Activated naive CD8-positive, alpha-beta T cell (primary cell): Measurements from ENCODE around the gene ISOC1.

Experiments
- H3K27ac Mint-ChIP-seq: one replicate; pipeline ENCODE4 v1.8.0; 2021; ENCODE audit warnings: mixed read lengths
- H3K27me3 Mint-ChIP-seq: one replicate; pipeline ENCODE4 v1.8.0; 2021; ENCODE audit warnings: mixed read lengths
- H3K36me3 Mint-ChIP-seq: one replicate; pipeline ENCODE4 v1.8.0; 2021; ENCODE audit warnings: mixed read lengths
- H3K4me1 Mint-ChIP-seq: one replicate; pipeline ENCODE4 v1.8.0; 2021; ENCODE audit warnings: low read depth, mixed read lengths
- H3K4me3 Mint-ChIP-seq: one replicate; pipeline ENCODE4 v1.8.0; 2021; ENCODE audit warnings: mild to moderate bottlenecking, mixed read lengths
- H3K9me3 Mint-ChIP-seq: one replicate; pipeline ENCODE4 v1.8.0; 2021; ENCODE audit warnings: low read depth, mixed read lengths

The ISOC1 gene

DNA sequence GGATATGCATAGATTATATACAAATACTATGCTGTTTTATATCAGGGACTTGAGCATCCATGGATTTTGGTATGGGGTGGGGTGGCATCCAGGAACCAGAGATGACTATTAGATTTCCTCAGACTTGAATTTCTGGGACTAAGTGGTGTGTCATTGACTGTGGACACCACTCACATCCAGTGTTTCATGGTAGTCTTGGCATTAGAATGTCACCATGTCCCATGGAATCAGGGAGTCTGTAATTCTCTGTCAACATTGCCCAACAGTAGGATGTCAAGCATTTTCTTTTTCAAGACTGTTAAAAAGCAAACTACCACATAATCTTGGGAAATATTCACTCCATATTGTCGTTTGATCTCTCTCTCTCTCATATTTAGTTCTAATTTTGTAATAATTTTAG lies 13.1 kb downstream of the ISOC1 start:
- no peak overlapping the region for H3K4me3 Mint-ChIP-seq
- no peaks in the 10 kb centered on the region for H3K27me3 Mint-ChIP-seq
- no peak overlapping the region for H3K27ac Mint-ChIP-seq
- no peaks in the 10 kb centered on the region for H3K9me3 Mint-ChIP-seq
- peaks cover 5% of the 10 kb centered on the region for H3K4me1 Mint-ChIP-seq
- peaks cover 15% of the 10 kb centered on the region for H3K36me3 Mint-ChIP-seq

DNA sequence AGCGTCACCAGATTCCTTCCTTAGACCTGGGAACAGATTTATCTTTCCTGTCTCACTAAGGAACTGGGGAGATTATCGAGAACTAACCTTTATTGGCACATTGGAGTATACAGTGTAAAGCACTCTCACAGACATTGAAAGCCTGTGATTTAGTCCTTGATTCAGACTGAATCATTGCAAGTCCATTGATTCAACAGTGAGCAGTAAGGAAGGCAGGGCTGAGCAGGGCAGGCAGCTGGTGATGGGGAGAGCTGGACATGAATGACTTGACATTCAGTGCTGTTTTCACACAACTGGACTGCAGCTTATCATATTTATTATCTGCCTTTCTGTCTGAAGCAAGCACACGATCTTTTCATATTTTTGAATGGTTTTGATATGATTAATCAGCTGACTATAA lies 16.2 kb downstream of the ISOC1 start:
- no peaks in the 10 kb centered on the region for H3K9me3 Mint-ChIP-seq
- H3K27ac Mint-ChIP-seq = no peak overlapping the region
- H3K4me3 Mint-ChIP-seq = no peak overlapping the region
- H3K4me1 Mint-ChIP-seq = peaks cover 2% of the 10 kb centered on the region
- no peaks in the 10 kb centered on the region for H3K27me3 Mint-ChIP-seq
- H3K36me3 Mint-ChIP-seq = peaks cover 17% of the 10 kb centered on the region

DNA sequence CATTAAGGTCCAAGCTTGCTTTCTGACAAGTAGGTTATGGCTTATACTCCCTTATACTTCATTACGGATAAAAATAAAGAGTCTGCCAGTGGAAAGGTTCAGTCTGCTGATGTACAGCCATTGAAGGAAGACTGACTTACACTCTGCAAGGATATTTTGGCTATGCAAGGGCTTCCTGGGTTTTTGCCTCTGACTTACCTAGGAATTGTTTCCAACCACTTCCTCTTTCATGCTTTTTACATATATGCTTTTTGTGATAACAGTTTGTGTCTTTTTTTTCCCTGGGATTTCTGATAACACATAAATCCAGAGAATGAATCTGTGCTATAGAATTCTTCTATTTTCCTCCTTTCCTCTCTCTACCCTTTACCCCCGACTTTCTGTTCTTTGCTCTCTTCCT lies 16.8 kb downstream of the ISOC1 start:
- peaks cover 14% of the 10 kb centered on the region for H3K36me3 Mint-ChIP-seq
- peaks cover 2% of the 10 kb centered on the region for H3K4me1 Mint-ChIP-seq
- no peak overlapping the region for H3K4me3 Mint-ChIP-seq
- no peaks in the 10 kb centered on the region for H3K27me3 Mint-ChIP-seq
- H3K9me3 Mint-ChIP-seq = no peaks in the 10 kb centered on the region
- no peak overlapping the region for H3K27ac Mint-ChIP-seq

DNA sequence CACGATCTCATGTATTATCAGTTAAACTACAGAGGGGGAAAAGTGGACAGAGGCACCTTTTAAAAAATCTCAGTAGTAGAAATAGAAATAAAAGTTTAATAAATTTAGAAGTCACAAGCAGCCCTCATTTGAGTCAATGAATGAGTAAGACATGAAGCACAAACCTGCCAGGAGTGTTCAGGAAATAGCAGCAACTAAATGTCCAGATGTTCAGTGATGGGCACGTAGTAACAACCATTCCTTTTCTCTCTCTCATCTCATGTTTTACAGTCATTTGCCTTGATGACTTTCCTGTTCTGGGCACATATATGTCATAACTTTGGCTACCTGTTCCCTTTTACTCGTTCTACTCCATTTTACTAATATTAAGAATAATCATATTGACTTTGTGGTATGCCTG lies 17.7 kb downstream of the ISOC1 start:
- Mint-ChIP-seq H3K9me3 (no peaks in the 10 kb centered on the region), H3K36me3 (peaks cover 10% of the 10 kb centered on the region), H3K4me1 (peaks cover 2% of the 10 kb centered on the region), H3K27ac (no peak overlapping the region), H3K4me3 (no peak overlapping the region), H3K27me3 (no peaks in the 10 kb centered on the region)

DNA sequence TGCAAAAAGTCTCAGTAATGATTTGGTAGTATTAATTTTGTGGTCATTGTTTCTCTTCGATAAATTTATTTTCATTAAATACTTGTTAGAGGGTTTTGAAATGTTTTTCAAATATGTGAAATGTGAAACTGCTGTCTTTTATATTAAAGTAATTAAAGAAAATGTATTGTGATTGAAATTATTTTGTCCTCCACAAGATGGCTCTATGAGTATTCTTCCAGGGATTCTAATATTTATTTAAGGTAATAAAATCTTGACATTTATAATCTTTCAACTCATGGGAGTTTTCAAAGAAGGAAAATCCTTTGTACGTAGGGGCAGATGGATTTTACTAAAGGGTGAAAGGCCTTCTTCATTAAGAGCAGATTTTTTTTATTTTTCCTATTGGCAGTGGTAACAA lies 19.3 kb downstream of the ISOC1 start:
- Mint-ChIP-seq H3K4me3 (no peak overlapping the region), H3K9me3 (no peaks in the 10 kb centered on the region), H3K4me1 (peaks cover 2% of the 10 kb centered on the region), H3K36me3 (peaks cover 14% of the 10 kb centered on the region), H3K27me3 (no peaks in the 10 kb centered on the region), H3K27ac (no peak overlapping the region)

DNA sequence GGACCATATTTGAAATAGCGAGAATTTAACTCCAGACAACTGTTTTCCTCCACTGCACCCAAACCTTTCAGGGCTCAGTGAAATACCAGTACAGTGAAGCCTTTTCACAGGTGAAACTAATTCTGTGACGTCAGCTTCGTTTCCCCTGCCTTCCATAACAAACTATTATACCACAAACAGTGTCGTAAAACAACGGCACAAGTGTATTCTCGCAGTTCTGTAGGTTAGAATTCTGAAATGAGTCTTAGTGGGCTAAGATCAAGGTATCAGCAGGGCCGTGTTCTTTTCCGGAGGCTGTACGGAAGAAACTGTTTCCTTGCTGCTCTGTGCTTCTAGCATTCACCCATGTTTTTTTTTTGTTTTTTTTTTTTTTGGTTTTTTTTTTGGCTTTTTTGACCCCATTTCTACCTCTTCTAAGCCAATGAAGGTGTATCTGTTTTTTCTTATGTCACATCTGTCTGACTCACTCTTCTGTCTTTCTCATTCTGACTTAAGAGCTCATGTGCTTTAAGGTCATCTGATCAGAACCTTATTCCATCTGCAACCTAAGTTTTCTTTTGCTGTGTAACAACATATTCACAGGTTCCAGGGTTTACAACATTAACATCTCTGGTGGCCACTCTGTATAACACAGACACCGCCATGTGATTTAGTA lies 20.1 kb downstream of the ISOC1 start:
- Mint-ChIP-seq H3K4me3 (no peak overlapping the region), H3K27ac (no peak overlapping the region)

DNA sequence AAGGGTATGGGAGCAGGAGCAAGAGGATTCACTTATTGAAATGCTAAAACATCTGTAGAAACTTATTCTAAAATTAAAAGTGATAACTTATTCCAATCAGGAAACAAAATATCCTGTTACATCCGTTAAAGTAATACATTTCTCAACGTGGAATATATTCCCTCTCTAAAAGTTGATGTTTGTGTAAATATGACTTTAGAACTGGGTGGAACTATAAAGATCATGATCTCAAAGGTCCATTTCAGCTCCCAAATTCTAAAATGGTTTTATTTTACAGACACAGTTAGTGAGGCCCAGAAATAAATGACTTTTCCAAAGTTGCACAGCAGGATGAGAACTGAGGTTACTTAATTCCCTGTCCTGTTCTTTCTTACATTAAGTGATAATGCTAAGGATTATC lies 21.1 kb downstream of the ISOC1 start:
- Mint-ChIP-seq H3K27ac (no peak overlapping the region), H3K4me1 (peaks cover 2% of the 10 kb centered on the region), H3K36me3 (peaks cover 14% of the 10 kb centered on the region), H3K27me3 (no peaks in the 10 kb centered on the region), H3K9me3 (no peaks in the 10 kb centered on the region), H3K4me3 (no peak overlapping the region)

More for the DNA sequence above, 20.1 kb downstream of the ISOC1 start:
- peaks cover 14% of the 10 kb centered on the region for H3K36me3 Mint-ChIP-seq
- H3K4me1 Mint-ChIP-seq = peaks cover 2% of the 10 kb centered on the region
- H3K9me3 Mint-ChIP-seq = no peaks in the 10 kb centered on the region
- H3K27me3 Mint-ChIP-seq = no peaks in the 10 kb centered on the region

DNA sequence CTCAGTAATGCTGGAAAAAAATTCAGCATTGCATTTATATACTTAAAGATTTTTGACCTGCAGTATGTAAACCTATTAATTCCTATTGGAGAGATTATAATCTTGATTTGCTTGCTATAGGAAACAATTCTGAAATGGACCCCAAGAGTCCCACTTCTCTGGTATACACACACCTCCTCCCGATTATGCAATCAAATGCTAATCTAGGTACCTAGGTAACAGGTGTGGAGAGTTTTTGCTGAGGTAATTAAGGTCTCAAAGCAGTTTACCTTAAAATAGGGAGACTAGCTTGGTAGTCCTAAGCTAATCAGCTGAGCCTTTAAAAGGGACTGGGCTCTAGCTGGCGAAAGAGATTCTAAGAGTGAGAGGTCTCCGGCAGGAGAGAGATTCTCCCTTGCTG lies 22.2 kb downstream of the ISOC1 start:
- no peaks in the 10 kb centered on the region for H3K27me3 Mint-ChIP-seq
- H3K27ac Mint-ChIP-seq = no peak overlapping the region
- H3K9me3 Mint-ChIP-seq = no peaks in the 10 kb centered on the region
- no peaks in the 10 kb centered on the region for H3K4me1 Mint-ChIP-seq
- H3K36me3 Mint-ChIP-seq = peaks cover 12% of the 10 kb centered on the region
- no peak overlapping the region for H3K4me3 Mint-ChIP-seq

DNA sequence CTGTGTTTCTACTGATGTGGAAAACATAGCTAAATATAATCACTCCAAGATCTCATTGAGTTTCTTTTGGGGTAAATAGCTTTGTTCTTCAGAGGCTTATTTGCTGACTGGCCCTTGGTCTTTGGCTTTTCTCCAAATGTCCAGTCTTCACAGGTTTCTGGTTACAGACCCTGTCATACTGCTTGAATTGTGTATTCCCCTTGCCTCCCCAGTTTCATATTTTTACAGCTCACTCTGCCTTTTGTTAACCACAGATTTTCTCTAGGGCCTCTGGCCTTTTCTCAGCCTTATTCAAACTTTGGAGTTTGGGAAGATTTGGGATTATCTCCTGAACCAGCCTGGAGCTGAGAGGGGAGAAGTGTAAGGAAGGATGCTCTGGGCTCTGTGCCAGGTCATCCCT lies 23.9 kb downstream of the ISOC1 start:
- Mint-ChIP-seq H3K27me3 (no peaks in the 10 kb centered on the region), H3K36me3 (peaks cover 12% of the 10 kb centered on the region), H3K4me3 (no peak overlapping the region), H3K9me3 (no peaks in the 10 kb centered on the region), H3K4me1 (no peaks in the 10 kb centered on the region), H3K27ac (no peak overlapping the region)

DNA sequence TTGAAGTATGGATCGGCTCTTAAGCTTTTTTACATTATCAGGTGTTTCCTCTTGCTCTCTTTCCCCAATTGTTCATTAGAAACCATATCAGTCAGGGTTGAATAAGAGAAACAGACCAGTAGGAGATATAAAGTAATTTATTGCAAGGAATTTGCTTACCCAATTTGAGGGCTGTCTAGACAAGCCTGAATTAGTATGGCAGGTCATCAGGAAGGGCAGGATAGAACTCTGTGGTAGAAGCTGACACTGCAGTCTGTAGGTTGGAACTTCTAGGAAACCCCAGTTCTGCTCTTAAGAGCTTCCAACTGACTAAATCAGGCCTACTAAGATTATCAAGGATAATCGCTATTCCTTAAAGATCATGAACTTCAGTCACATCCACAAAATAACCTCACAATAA lies 24.3 kb downstream of the ISOC1 start:
- Mint-ChIP-seq H3K27me3 (no peaks in the 10 kb centered on the region), H3K9me3 (no peaks in the 10 kb centered on the region), H3K27ac (no peak overlapping the region), H3K4me1 (no peaks in the 10 kb centered on the region), H3K36me3 (peaks cover 12% of the 10 kb centered on the region), H3K4me3 (no peak overlapping the region)

DNA sequence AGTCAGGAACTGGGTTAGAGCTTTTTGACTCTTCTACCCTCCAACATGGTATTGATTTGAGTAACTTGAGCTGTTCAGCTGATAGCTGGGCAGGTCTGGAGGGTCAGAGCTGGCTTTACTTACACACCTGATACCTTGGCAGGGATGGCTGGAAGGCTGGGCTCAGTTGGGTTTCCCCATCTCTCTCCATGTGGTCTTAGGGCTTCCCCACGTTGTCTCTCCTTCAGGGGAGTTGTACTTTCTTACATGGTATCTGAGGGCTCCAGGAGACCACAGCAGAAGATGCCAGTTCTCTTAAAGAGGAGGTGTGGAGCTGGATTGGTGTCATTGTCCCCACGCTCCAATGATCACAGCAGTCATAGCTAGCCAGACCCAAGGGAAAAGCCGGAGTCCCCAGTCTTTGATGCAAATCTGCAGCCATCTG lies 25.6 kb downstream of the ISOC1 start:
- H3K4me1 Mint-ChIP-seq = no peaks in the 10 kb centered on the region
- no peaks in the 10 kb centered on the region for H3K27me3 Mint-ChIP-seq
- H3K4me3 Mint-ChIP-seq = no peak overlapping the region
- H3K9me3 Mint-ChIP-seq = no peaks in the 10 kb centered on the region
- H3K27ac Mint-ChIP-seq = no peak overlapping the region
- H3K36me3 Mint-ChIP-seq = peaks cover 8% of the 10 kb centered on the region

DNA sequence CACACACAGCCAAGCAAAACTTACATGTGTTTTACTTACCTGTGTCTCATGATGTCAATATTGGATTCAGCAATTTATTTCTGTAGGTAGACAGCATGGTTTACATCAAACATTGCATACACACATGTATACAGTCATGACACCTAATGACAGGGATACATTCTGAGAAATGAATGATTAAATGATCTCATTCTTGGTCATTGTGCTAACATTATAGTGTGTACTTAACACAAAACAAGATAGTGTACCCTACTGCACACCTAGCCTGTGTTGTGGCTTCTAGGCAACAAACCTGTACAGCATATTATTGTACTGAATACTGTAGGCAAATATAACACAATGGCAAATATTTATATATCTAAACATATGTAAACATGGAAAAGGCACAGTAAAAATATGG lies 28.0 kb downstream of the ISOC1 start:
- Mint-ChIP-seq H3K4me3 (no peak overlapping the region), H3K27me3 (no peaks in the 10 kb centered on the region), H3K9me3 (no peaks in the 10 kb centered on the region), H3K4me1 (peaks cover 14% of the 10 kb centered on the region), H3K27ac (no peak overlapping the region), H3K36me3 (peaks cover 8% of the 10 kb centered on the region)

DNA sequence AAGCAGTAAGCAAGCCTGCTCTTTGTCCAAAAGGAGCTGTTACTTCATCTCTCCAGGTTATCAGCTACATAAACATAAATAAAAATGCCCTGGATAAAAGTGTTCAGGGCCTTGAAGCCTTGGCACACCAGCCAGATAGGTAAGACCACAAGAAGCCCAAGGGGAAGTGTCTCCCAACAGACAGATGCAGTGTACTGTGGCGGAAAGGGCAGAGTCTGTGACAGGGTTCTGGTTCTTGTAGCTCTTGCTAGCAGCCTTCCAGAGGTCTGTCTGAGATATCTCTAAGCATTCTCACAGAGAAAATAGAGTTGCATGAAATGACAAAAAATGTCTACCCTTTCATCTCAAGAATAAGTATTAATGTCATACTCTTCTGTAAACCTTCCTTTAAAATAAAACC lies 30.1 kb downstream of the ISOC1 start:
- Mint-ChIP-seq H3K27me3 (no peaks in the 10 kb centered on the region), H3K4me1 (peaks cover 14% of the 10 kb centered on the region), H3K9me3 (no peaks in the 10 kb centered on the region), H3K27ac (peak overlapping the region; percentile 17), H3K4me3 (no peak overlapping the region), H3K36me3 (peaks cover 2% of the 10 kb centered on the region)

DNA sequence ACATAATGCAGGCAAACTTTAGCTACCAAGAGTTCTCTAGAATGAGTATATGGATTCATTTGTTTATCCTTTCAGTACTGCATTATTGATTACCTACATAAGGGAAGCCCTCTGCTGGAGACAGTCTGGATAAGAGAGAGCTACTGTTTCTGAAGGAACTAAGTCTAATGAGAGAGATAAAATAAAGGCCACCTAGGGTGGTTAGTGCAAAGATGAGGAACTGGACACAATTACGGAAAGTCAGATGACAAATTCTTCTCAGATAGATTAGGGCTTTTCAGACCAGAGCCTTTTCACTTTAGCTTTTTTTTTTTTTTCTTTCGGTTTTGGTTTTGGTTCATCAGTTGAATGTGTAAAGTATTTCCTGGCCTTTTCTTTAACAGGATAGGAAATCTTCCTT lies 31.3 kb downstream of the ISOC1 start:
- peak overlapping the region; percentile 11 for H3K4me3 Mint-ChIP-seq
- H3K36me3 Mint-ChIP-seq = no peaks in the 10 kb centered on the region

DNA sequence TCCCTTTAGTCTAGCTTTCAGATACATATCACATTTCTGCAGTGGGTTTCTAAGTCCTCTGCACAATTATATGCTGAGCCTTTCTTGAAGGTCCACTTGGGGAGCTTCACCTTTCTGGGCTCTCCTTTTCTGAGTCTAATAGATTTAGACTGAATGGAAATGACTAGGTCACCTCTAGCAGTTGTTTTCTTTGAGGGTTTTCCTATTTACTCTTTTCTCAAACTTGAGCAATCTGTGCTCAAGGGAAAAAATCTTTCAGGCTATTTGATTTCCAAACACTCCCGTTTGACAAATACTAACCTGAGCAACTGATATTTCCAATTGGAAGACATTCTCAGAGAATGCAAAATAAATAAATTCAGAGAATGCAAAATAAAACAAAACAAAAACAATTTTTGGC lies 39.0 kb downstream of the ISOC1 start:
- Mint-ChIP-seq H3K4me1 (no peaks in the 10 kb centered on the region), H3K36me3 (no peaks in the 10 kb centered on the region), H3K27me3 (no peaks in the 10 kb centered on the region), H3K9me3 (no peaks in the 10 kb centered on the region), H3K27ac (no peak overlapping the region), H3K4me3 (no peak overlapping the region)

More for the DNA sequence above, 31.3 kb downstream of the ISOC1 start:
- Mint-ChIP-seq H3K27me3 (no peaks in the 10 kb centered on the region), H3K9me3 (no peaks in the 10 kb centered on the region), H3K4me1 (peaks cover 14% of the 10 kb centered on the region), H3K27ac (no peak overlapping the region)

DNA sequence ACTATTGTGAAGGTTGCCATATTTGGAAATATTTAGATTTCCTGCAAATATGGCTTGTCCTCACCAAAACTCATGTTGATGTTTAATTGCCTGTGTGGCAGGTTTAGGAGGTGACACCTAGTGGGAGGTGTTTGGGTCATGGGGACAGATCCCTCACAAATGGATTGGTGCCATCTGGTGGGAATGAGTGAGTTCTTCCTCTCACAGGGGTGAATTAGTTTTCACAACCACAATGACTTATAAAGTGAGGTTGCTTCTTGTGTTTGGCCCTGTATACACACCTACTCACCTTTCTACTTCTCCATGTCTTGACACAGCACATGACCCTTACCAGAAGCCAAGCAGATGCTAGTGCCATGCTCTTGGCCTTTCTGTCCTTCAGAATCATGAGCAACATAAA lies 41.1 kb downstream of the ISOC1 start:
- no peak overlapping the region for H3K4me3 Mint-ChIP-seq
- H3K36me3 Mint-ChIP-seq = no peaks in the 10 kb centered on the region
- no peaks in the 10 kb centered on the region for H3K9me3 Mint-ChIP-seq
- H3K27me3 Mint-ChIP-seq = no peaks in the 10 kb centered on the region
- no peaks in the 10 kb centered on the region for H3K4me1 Mint-ChIP-seq
- no peak overlapping the region for H3K27ac Mint-ChIP-seq
